ENCODE results near the gene PLXNB1.
"Not testable (repeated sequence)": the region's sequence is repeated elsewhere in the genome, so short reads cannot be mapped to it uniquely, and the experiment has no call there.

Gene PLXNB1

GRCh38 chr3:48405343-48405881 lies 24.5 kb downstream of the PLXNB1 start:
- DNase-seq (ENCODE audit: low read depth): no peak

GRCh38 chr3:48404440-48405342 lies 25.2 kb downstream of the PLXNB1 start:
- no peak for DNase-seq (ENCODE audit: low read depth)

GRCh38 chr3:48403533-48404439 lies 26.1 kb downstream of the PLXNB1 start:
- DNase-seq (ENCODE audit: low read depth): no peak

GRCh38 chr3:48402907-48403306 lies 27.0 kb downstream of the PLXNB1 start:
- no peak for DNase-seq (ENCODE audit: low read depth)

GRCh38 chr3:48402281-48402732 lies 27.6 kb downstream of the PLXNB1 start:
- DNase-seq (ENCODE audit: low read depth): peak; percentile 91

- not testable (repeated sequence) for DNase-seq (ENCODE audit: low read depth)
These were observed 28.4 kb downstream of the PLXNB1 start for GRCh38 chr3:48401434-48401901.

- peak; percentile 27 for DNase-seq (ENCODE audit: low read depth)
These were observed 29.0 kb downstream of the PLXNB1 start for GRCh38 chr3:48400824-48401433.

GRCh38 chr3:48399387-48400172 lies 30.3 kb downstream of the PLXNB1 start:
- DNase-seq (ENCODE audit: low read depth): no peak

GRCh38 chr3:48398701-48399386 lies 31.0 kb downstream of the PLXNB1 start:
- no peak for DNase-seq (ENCODE audit: low read depth)

GRCh38 chr3:48397767-48398681 lies 31.9 kb downstream of the PLXNB1 start:
- no peak for DNase-seq (ENCODE audit: low read depth)

GRCh38 chr3:48395714-48396113 lies 34.2 kb downstream of the PLXNB1 start:
- no peak for DNase-seq (ENCODE audit: low read depth)

GRCh38 chr3:48394391-48394790 lies 35.5 kb downstream of the PLXNB1 start:
- DNase-seq (ENCODE audit: low read depth): no peak

GRCh38 chr3:48388966-48389365 lies 40.9 kb downstream of the PLXNB1 start:
- no peak for DNase-seq (ENCODE audit: low read depth)

GRCh38 chr3:48387634-48388033 lies 42.3 kb downstream of the PLXNB1 start:
- DNase-seq (ENCODE audit: low read depth): no peak

- no peak for DNase-seq (ENCODE audit: low read depth)
These were observed 56.9 kb downstream of the PLXNB1 start for GRCh38 chr3:48372862-48373435.

- no peak for DNase-seq (ENCODE audit: low read depth)
These were observed 57.5 kb downstream of the PLXNB1 start for GRCh38 chr3:48372377-48372770.

GRCh38 chr3:48371651-48372376 lies 58.1 kb downstream of the PLXNB1 start, which contains the start of gene FBXW12:
Gene FBXW12 (plus strand): TSS chr3:48372219. CDS start chr3:48372768, 549 bp downstream.
- no peak for DNase-seq (ENCODE audit: low read depth)

- no peak for DNase-seq (ENCODE audit: low read depth)
These were observed 59.6 kb downstream of the PLXNB1 start for GRCh38 chr3:48370333-48370713.
